GM12878 (cell line): Measurements from ENCODE around the gene ABHD11. TPM values are rescaled to one million over a fixed set of nuclear protein-coding genes. Genes with fewer than 3 reads are reported as not detected.

Experiments used
- ATAC-seq: fragments of 200-7000 bp; cut with Tn5 transposase; 3 replicates; pipeline ENCODE4 v1.9.1; 2020; ENCODE audit warnings: mild to moderate bottlenecking, moderate library complexity
- BruUV-seq: library from RNA; stranded (reverse); fragments of 400-500 nt; replicated peaks from 2 replicates; lab custom pipeline; 2021; lab: Mats Ljungman, UMichigan
- CTCF ChIA-PET: fragments of 300-600 bp; sonication (Branson Sonifier 250); formaldehyde crosslinking; extraction: SDS; loops from one replicate; lab custom pipeline; 2021; ENCODE audit warnings: inconsistent platforms; lab: Yijun Ruan, JAX
- POLR2A ChIA-PET: fragments of 350-600 bp; formaldehyde crosslinking; extraction: SDS; loops from one replicate; lab custom pipeline; 2021; ENCODE audit warnings: inconsistent platforms; lab: Charles Lee
- RAD21 ChIA-PET: fragments of 300-600 bp; sonication (Branson Sonifier 250); formaldehyde crosslinking; loops from one replicate; lab custom pipeline; 2023; ENCODE audit warnings: antibody characterized with exemption; ENCODE audit not compliant: unreplicated experiment; lab: Charles Lee
- SMC1A ChIA-PET: fragments of 300-600 bp; sonication (Branson Sonifier 250); formaldehyde crosslinking; loops from one replicate; lab custom pipeline; 2023; ENCODE audit not compliant: unreplicated experiment, uncharacterized antibody; lab: Charles Lee
- DNase-seq: peaks from one replicate; pipeline ENCODE4 v3.0.0-alpha.2; 2011; ENCODE audit warnings: low read depth, low spot score
- FAIRE-seq: peaks from 3 replicates; lab custom pipeline; 2011; peaks lifted over from hg19 to GRCh38; lab: Jason Lieb, UNC
- H2AFZ ChIP-seq: 2 replicates; pipeline ENCODE4 v1.6.0; 2011; ENCODE audit warnings: low read depth, low read length, control low read depth; ENCODE audit not compliant: control insufficient read depth
- H3K27ac ChIP-seq: 2 replicates; pipeline ENCODE4 v1.5.1; 2011; ENCODE audit warnings: control low read depth; ENCODE audit not compliant: control insufficient read depth, insufficient read depth
- H3K27me3 ChIP-seq, 2 experiments: replicated peaks in 1 of 2; 2 replicates each; pipeline versions ENCODE4 v1.6.0 to v1.6.1; 2011; ENCODE audit warnings: low read length in 1 of 2; ENCODE audit not compliant: control insufficient read depth in 2 of 2, insufficient read depth in 2 of 2
- H3K36me3 ChIP-seq, 2 experiments: 2 replicates each; pipeline ENCODE4 v1.5.1; 2011; ENCODE audit warnings: low read length in 1 of 2; ENCODE audit not compliant: control insufficient read depth in 2 of 2, insufficient read depth in 2 of 2
- H3K4me1 ChIP-seq: 2 replicates; pipeline ENCODE4 v1.6.1; 2011; ENCODE audit warnings: mild to moderate bottlenecking, low read length, moderate library complexity, mixed read lengths; ENCODE audit not compliant: control insufficient read depth, insufficient read depth
- H3K4me2 ChIP-seq: 2 replicates; pipeline ENCODE4 v1.6.0; 2011; ENCODE audit warnings: control low read depth; ENCODE audit not compliant: control insufficient read depth, insufficient read depth
- H3K4me3 ChIP-seq: fragments of 200-600 bp; sonication (generic); 2 replicates; pipeline ENCODE4 v1.5.1; 2016
- H3K79me2 ChIP-seq: 2 replicates; pipeline ENCODE4 v1.6.0; 2011; ENCODE audit warnings: low read length; ENCODE audit not compliant: control insufficient read depth, insufficient read depth
- H3K9ac ChIP-seq: 2 replicates; pipeline ENCODE4 v1.8.0; 2011; ENCODE audit warnings: low read length, control low read depth, mixed read lengths; ENCODE audit not compliant: control insufficient read depth, insufficient read depth
- H3K9me3 ChIP-seq: replicated peaks from 3 replicates; pipeline ENCODE4 v1.5.1; 2011; ENCODE audit warnings: mild to moderate bottlenecking, low read length; ENCODE audit not compliant: control insufficient read depth, insufficient read depth
- H4K20me1 ChIP-seq: 2 replicates; pipeline ENCODE4 v1.6.0; 2011; ENCODE audit not compliant: control insufficient read depth, insufficient read depth
- BHLHE40 ChIP-seq, 2 experiments: fragments of 450-650 bp in 1 of 2; IDR thresholded peaks; 2 replicates each; pipeline ENCODE4 v1.6.1; 2011 to 2017; ENCODE audit warnings: low read depth in 2 of 2, borderline replicate concordance in 1 of 2, improper control_type of control experiment in 1 of 2, low read length in 1 of 2, mild to moderate bottlenecking in 1 of 2
- CBX5 ChIP-seq: sonication (generic); IDR thresholded peaks from 2 replicates; pipeline ENCODE4 v1.6.1; 2016; ENCODE audit warnings: low read depth, moderate library complexity, mild to moderate bottlenecking, inconsistent platforms
- CUX1 ChIP-seq: IDR thresholded peaks from 2 replicates; pipeline ENCODE4 v1.6.1; 2012; ENCODE audit warnings: improper control_type of control experiment, low read depth, low read length; ENCODE audit not compliant: insufficient replicate concordance
- E4F1 ChIP-seq: fragments of 450-650 bp; IDR thresholded peaks from 2 replicates; pipeline ENCODE4 v1.6.1; 2018; ENCODE audit warnings: borderline replicate concordance, mild to moderate bottlenecking; ENCODE audit not compliant: partially characterized antibody
- IRF4 ChIP-seq: IDR thresholded peaks from 2 replicates; pipeline ENCODE4 v1.6.1; 2011; ENCODE audit warnings: low read depth, low read length
- NFIC ChIP-seq: IDR thresholded peaks from 2 replicates; pipeline ENCODE4 v1.6.1; 2012; ENCODE audit warnings: low read depth, mild to moderate bottlenecking, inconsistent platforms, low read length, moderate library complexity
- NFYB ChIP-seq: IDR thresholded peaks from 2 replicates; pipeline ENCODE4 v1.6.1; 2011; ENCODE audit warnings: low read depth, mild to moderate bottlenecking, low read length, improper control_type of control experiment, moderate library complexity; ENCODE audit not compliant: insufficient read depth
- PAX8 ChIP-seq: fragments of 450-650 bp; IDR thresholded peaks from 2 replicates; pipeline ENCODE4 v1.6.1; 2017; ENCODE audit warnings: mild to moderate bottlenecking, moderate library complexity
- WGBS: methylation state at CpG from one replicate; pipeline ENCODE4 v1.1.6; 2016; ENCODE audit warnings: low lambda C conversion rate; ENCODE audit not compliant: insufficient replicate concordance, insufficient coverage; ENCODE audit errors: missing lambda C conversion rate; 5-methylcytosine and 5-hydroxymethylcytosine counted together
- in situ Hi-C: fragments of 300-500 bp; cut with MboI; formaldehyde crosslinking; loops from 9 replicates; pipeline ENCODE4 v1.14.3; 2018; ENCODE audit warnings: mixed read lengths
- intact Hi-C: fragments of 100-400 bp; cut with micrococcal nuclease; formaldehyde crosslinking; loops from one replicate; pipeline ENCODE4 v1.14.2; 2022; ENCODE audit not compliant: unreplicated experiment
- polyA plus RNA-seq, 11 experiments: library from polyadenylated mRNA; depleted of rRNA in 4 of 11; unstranded in 6 of 11; stranded (reverse) in 5 of 11; fragments of >200 nt; fragmentation: Nextera tagmentation in 4 of 11; fragmentation: Illumina TruSeq in 1 of 11; extraction: Ambion mirVana in 4 of 11; extraction: Trizol in 1 of 11; gene quantifications; 1 replicate in 1 of 11; 2 replicates in 10 of 11; pipeline versions ENCODE4 v1.2.1 to v1.2.3, GENCODE V29; 2011 to 2016; ENCODE audit warnings: inconsistent platforms in 2 of 11, missing spikeins in 2 of 11, low read depth in 1 of 11
- total RNA-seq, 4 experiments: library from RNA; depleted of rRNA in 3 of 4; stranded (reverse); fragments of >200 nt in 3 of 4; fragmentation: Illumina TruSeq in 1 of 4; extraction: Trizol in 1 of 4; gene quantifications; 2 replicates each; pipeline versions ENCODE4 v1.2.1 to v1.2.3, GENCODE V29; 2013 to 2021
- TF ChIP-seq, protein P1 (sequence below): fragments of 450-650 bp; IDR thresholded peaks from 2 replicates; pipeline ENCODE4 v1.6.1; 2016; ENCODE audit warnings: mild to moderate bottlenecking
- TF ChIP-seq, protein P2 (sequence below): IDR thresholded peaks from 2 replicates; pipeline ENCODE4 v1.6.1; 2012; ENCODE audit warnings: low read depth, low read length, improper control_type of control experiment

The ABHD11 gene
- total and polyA plus RNA-seq, 10 of the 15 experiments (the other 5 are each of a cell fraction or from before 2014, with no cell fraction given) = 2.8 to 24.8 (median 10.1) TPM

DNA sequence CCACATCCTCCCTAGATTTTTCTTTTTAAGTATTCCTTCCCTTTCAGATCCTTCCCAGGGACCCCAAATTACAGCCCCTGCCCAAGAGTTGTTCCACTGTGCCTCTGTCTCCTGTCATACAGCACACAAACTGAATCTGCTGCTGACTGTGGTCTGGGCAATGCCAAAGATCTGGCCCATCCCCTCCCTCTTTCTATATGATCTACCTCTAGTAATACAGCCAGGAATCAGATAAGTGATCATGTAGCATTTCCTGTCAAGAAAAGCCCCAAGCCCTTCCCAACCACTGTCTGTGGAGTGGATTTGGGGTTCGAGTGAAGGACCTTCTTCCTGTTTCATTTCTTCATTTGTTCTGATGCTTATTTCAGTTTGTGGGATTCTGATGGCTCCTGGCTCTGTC is 25.8 kb downstream of the ABHD11 start:
- POLR2A ChIA-PET = interaction anchor here (0.5 kb wide), 1 partner anchor 1334 kb away, joined by 4 read pairs; no protein-coding TSS in a partner anchor
- TF ChIP-seq IRF4 = no peak
- no peak for TF ChIP-seq E4F1
- TF ChIP-seq, protein P1, sequence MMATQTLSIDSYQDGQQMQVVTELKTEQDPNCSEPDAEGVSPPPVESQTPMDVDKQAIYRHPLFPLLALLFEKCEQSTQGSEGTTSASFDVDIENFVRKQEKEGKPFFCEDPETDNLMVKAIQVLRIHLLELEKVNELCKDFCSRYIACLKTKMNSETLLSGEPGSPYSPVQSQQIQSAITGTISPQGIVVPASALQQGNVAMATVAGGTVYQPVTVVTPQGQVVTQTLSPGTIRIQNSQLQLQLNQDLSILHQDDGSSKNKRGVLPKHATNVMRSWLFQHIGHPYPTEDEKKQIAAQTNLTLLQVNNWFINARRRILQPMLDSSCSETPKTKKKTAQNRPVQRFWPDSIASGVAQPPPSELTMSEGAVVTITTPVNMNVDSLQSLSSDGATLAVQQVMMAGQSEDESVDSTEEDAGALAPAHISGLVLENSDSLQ = no peak
- TF ChIP-seq PAX8 = no peak
- no peak for TF ChIP-seq CUX1
- no peak for TF ChIP-seq BHLHE40 (IDR thresholded peaks at IDR 0.05; ENCODE audit: borderline replicate concordance in 1 of 2, low read depth in 2 of 2, low read length in 1 of 2)
- no peak for TF ChIP-seq CBX5
- TF ChIP-seq, protein P2, sequence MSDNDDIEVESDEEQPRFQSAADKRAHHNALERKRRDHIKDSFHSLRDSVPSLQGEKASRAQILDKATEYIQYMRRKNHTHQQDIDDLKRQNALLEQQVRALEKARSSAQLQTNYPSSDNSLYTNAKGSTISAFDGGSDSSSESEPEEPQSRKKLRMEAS = no peak
- no peak for TF ChIP-seq NFYB
- TF ChIP-seq NFIC = no peak
- intact Hi-C loops = no loop called here
- H3K9me3 ChIP-seq = no peaks in the 10 kb centered on the region
- no peaks in the 10 kb centered on the region for H3K36me3 ChIP-seq
- FAIRE-seq = no peak
- DNase-seq = no peak
- SMC1A ChIA-PET = no interaction called here
- no peaks in the 10 kb centered on the region for H3K27me3 ChIP-seq
- in situ Hi-C loops = no loop called here
- 0% methylated on average over 1 of the region's 1 CpG for WGBS
- no peak overlapping the region for H3K4me3 ChIP-seq
- no peak overlapping the region for H3K9ac ChIP-seq
- CTCF ChIA-PET = interaction anchor here (2.5 kb wide), 1 partner anchor 10 kb away, joined by 6 read pairs; no protein-coding TSS in a partner anchor
- H2AFZ ChIP-seq = no peak overlapping the region
- no peak for ATAC-seq
- RAD21 ChIA-PET = no interaction called here
- BruUV-seq = no TSS peak
- no peak overlapping the region for H3K27ac ChIP-seq
- H3K79me2 ChIP-seq = no peaks in the 10 kb centered on the region
- H4K20me1 ChIP-seq = 0 out of 2 replicates have a peak, but pooled peaks cover 4% of the 10 kb centered on the region
- H3K4me2 ChIP-seq = no peak overlapping the region
- H3K4me1 ChIP-seq = peaks cover 5% of the 10 kb centered on the region
